Measurements from ENCODE around the gene DUSP22. TPM values are rescaled to one million over a fixed set of nuclear protein-coding genes. Genes with fewer than 3 reads are reported as not detected.
"Not testable (repeated sequence)": the region's sequence is repeated elsewhere in the genome, so short reads cannot be mapped to it uniquely, and the experiment has no call there.

The DUSP22 gene
- total RNA-seq, 1 donor from 2014 or later: 24.3 TPM

GRCh38 chr6:279341-280029, 12.8 kb upstream of the DUSP22 start:
- intact Hi-C loops (cut with micrococcal nuclease): no loop called here

DNA sequence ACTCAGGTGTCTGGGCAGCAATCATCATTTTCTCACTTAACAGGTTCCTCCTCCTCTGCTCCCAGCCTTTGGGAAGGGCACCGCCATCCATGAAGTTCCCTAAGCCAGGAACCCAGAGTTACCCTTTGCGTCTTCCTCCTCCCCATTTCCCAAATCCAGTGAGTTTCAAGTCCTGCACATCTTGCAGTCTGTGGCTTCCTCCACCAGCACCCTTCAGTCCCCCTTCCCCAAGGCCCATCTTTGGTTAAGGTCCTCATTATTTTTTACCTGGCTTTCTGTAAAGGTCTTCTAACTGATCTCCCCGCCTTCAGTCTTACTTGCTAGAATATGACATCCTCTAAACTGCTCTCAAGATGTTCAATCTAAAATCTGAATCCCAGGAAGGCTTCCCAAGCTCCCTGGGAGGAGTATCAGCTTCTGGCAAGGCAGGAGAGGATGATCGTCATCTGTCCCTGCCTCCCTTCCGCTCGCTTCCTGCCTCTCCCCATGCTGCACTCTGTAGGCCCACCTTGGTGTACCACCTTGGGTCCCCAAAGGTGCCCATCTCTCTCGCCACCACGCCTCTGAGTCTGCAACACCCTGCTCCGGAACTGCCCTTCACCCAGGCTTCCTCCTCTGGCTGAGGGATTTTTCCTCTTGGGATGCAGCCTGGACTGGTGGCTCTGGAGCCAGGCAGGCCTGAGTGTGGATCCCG, 11.4 kb upstream of the DUSP22 start:
- intact Hi-C loops (cut with micrococcal nuclease): no loop called here

DNA sequence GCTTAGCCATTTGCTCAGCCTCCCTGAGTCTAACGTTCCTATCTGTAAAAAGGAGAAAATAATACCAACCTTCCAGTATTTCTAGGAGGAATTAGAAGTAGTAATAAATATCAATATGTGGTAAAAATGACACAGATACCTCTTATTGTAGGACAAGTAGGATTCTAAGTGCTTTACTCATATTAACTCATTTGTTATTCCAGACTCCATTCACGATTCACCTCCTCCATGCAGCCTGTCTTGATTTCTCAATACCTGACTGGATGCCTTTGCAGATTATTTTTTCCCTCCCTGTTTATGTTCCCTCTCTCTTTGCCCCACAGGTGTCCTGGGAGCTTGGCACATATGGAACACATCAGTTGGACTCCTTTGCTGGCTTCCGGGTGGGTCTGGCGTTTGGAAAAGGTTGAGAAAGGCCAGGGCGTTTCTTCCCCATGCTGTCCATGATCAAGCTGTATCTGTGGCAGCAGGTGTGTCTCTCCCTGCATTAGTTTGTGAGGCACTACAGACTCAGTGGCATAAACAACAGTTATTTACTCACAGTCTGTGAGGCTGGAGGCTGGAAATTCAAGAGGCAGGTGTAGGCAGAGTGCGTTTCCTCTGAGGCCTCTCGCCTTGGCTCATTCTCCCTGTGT, 10.7 kb upstream of the DUSP22 start:
- intact Hi-C loops (cut with micrococcal nuclease): no loop called here

DNA sequence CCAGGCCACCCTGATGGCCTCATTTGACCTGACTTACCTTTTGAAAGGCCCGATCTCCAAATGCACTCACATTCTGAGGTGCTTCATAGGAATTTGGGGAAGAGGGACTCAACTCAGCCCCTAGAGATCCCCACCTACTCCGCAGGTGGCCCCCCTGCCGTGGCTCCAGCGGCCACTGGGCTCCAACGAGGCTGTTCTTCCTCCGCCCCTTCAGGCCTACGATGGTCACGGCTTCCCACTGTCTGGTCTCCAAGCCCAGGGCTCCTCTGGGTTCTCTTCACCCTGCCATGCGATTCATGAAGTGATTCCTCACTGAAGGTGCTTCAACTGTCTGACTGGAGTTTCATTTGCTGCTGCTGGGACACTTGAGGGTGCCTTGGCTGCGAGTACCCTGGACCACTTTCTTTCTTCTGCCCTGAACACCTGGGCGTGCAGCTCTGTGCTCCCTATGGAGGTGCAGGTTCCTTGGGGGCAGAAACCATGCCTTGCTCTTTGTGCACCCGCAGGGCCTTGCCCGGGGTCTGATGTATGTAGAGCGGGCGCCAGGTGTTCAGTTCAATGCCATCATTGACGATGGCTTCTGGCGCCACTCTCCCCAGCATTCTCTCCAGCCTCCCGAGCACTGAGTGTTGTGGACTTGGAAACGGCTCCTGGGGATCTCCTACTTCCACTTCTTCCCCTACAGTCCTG, 10.0 kb upstream of the DUSP22 start:
- intact Hi-C loops (cut with micrococcal nuclease): no loop called here

GRCh38 chr6:282867-283416, 9.3 kb upstream of the DUSP22 start:
- intact Hi-C loops (cut with micrococcal nuclease): no loop called here

- intact Hi-C loops (cut with micrococcal nuclease): no loop called here
Observed at GRCh38 chr6:284486-284885, 7.8 kb upstream of the DUSP22 start.

- intact Hi-C loops (cut with micrococcal nuclease): no loop called here
Observed at GRCh38 chr6:285030-285771, 7.1 kb upstream of the DUSP22 start.

DNA sequence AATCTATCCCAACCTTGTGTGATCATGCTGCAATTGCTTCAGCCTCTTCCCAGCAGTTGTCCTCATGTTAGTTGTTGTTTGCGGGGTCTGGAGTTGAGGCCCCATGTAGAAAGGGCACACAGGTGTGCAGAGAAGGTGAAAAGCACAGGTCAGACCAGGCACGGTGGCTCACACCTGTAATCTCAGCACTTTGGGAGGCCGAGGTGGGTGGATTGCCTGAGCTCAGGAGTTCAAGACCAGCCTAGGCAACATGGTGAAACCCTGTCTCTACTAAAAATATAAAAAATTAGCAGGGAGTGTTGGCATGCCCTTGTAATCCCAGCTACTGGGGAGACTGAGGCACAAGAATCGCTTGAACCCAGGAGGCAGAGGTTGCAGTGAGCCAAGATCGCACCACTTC, 6.4 kb upstream of the DUSP22 start:
- intact Hi-C loops (cut with micrococcal nuclease): not testable (repeated sequence)

DNA sequence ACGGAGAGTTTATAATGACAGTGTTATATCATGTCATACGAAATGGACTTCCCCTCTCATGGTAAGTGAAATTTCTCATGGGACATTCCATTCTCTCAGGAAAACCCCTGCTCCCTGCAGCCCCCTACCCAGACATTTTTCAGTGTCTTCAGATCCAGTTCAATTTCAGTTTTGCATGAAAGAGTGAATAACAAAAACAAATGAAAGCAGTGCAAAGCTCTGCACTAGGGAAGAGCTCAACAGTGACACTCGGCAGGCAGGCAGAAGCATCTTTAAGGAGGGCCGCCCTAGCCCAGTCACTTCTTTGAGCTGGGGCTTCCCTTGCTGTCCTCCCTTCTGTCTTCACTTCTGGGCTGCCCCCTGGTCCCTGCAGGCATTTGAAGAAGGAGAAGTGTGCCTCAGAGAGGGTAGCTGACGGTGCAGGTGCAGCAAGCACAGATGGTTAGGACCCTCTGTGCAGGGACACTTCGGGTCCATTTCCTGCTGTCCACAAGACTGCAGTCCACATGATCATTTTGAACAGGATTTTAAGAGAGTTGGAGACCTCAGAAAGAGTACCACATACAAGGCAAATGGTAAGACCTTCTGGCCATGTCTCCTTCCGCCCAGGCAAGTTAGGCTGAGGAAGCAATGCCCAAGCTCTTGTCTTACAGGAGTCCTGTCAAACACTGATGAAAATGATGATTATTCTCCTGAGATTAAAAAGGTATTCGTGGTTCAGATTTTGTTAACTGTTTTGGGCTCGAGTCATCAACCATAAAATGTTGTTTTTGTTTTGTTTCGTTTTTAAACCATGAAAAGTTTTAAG, 5.4 kb upstream of the DUSP22 start:
- intact Hi-C loops (cut with micrococcal nuclease): no loop called here

GRCh38 chr6:287489-287860, 4.8 kb upstream of the DUSP22 start:
- intact Hi-C loops (cut with micrococcal nuclease): no loop called here

DNA sequence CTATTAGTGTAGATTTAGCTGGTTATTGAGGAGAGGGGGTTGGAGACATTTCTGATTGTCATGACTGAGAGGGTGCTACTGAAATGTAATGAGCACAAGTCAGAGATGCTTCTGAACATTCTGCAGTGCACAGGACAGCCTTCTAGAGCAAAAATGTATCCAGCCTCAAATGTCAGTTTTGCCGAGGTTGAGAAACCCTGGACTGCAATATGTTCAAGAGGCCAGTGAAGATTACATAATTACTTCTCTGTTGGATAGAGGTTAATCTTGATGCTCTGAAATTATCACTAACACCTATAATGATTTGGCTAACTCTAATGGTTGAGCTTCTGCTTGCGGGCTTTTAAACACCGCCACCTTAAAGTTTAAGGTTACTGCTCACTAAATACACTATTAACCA, 3.4 kb upstream of the DUSP22 start:
- intact Hi-C loops (cut with micrococcal nuclease): no loop called here

DNA sequence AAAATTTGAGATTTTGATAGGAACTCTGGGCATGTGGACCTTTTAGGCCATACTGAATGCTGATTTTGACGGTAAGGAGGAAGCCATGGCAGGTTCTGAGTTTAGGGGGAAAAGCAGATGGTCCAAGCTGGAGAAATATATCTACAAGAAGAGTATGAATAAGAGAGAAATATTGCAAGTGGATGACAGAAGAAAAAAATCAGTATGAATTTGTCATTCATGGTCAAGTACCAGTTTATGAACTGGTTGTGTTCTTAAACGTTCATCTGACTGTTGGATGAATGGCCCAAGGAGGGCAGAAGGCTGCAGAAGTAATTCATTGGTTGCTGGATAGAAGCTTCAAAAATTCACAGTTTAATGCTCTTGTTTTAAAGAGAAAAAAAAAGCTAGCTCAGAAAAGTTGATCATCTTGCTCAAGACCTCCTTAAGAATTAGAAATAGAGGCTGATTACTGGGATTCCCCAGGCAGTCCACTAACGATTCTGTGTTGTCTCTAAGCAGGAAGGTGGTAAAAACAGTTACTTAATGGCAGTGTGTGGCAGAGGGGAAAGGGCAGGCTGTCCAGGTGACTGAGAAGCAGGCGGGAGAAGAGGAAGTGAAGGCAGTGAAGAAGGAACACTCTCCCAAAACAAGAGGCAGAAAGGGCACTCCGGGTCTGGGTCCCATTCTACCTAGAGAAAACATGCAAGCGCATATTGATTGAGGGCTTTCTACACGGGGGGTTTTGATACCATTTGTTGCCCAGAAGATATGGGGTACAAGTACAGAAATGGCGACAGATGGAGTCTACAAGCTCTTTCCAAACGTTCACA, 2.0 kb upstream of the DUSP22 start:
- intact Hi-C loops (cut with micrococcal nuclease): loop anchor here (2.0 to 10.0 kb wide), 5 partner anchors 20 to 1954 kb away; partner anchors contain the start of gene GMDS

- intact Hi-C loops (cut with micrococcal nuclease): loop anchor here (2.0 to 10.0 kb wide), 5 partner anchors 20 to 1954 kb away; partner anchors contain the start of gene GMDS
Observed at GRCh38 chr6:291204-291696, 1.0 kb upstream of the DUSP22 start.

DNA sequence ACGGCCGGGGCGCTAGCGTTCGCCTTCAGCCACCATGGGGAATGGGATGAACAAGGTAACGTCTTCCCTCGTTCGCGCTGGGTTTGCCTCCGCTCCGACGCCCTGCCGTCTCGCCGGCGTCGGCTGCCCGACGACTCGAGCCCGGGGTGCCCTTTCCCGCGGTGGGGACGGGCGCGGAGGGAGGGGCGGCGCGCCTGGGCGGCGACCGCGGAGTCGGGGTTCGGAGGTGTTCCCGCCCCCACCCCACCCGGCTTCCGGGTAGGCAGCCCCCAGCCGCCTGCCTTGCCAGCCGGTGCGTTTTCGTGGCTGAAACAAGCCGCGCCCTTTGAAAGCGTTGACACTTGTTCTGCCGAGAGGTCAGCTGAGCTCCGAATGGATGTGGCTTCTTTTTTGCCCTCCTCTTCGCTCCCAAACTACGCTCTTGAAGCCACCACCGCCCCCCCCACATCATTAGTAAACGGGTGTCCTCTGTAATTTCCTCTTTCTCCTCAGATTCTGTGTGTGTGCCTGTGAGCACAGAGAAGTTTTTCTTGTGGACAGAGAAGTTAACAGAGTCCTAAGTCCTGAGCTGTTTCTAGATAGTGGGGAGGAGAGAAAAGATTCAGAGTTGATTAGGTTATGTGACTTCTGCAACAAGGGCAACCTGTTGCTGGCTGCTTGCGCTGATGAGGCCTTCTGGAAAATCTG, 362 bp downstream of the DUSP22 start:
- intact Hi-C loops (cut with micrococcal nuclease): loop anchor here (1.0 to 10.0 kb wide), 11 partner anchors 47 to 1952 kb away; partner anchors contain the start of genes EXOC2 and GMDS

DNA sequence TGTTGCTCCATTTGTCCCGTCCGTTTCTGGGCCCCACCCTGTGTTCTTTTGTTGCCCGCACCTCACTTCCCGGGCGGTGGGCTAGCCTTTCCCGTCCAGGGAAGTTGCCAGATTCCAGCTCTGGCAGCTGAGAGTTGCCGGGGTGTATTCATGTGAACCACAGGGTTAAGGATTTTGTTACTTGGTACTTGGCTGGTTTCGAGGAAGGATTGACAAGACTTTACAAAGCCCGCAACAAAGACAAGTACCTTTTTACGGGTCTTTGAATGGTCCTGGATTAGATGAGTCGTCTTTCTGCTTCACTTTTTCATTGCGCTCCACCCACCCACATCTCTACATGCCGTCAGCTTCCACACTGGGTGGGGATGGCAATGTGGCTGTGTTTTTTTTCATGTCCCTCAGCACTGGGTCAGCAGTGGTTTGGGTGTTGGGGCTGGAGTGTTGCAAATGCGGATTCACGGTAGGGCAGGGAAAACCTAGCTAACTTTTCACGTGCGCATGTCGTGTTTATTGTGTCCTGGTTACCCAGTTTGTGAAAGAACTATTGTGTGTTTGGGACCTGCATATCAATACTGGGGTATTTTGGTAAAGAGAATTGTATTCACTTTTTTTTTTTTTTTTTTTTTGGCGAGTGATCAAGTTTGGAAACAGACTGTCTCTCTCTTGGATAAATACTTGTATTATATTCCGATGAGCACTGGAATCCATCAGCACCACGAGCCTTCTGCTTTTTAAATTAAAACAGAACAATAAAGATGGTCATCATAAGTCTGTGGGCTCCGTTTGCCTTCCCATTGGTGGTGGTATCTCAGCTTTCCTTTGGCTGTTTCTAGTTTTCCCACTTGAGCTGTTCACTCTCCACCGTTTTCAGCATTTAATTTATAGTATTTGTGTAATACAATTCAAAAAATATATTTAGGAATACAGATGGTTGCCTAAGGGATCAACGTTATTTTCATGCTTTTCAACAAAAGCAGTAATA, 1.2 kb downstream of the DUSP22 start:
- intact Hi-C loops (cut with micrococcal nuclease): loop anchor here (2.0 to 10.0 kb wide), 4 partner anchors 199 to 1951 kb away; partner anchors contain the start of genes EXOC2 and GMDS

GRCh38 chr6:294656-295565, 2.6 kb downstream of the DUSP22 start:
- intact Hi-C loops (cut with micrococcal nuclease): loop anchor here (5.0 to 10.0 kb wide), 3 partner anchors 197 to 1950 kb away; partner anchors contain the start of gene GMDS
